GM21381 (cell line): ENCODE data around the gene FICD.

Source experiments
- ATAC-seq: cut with Tn5 transposase; IDR thresholded peaks from one replicate; pipeline ENCODE4 v1.9.1; 2021; ENCODE audit warnings: mild to moderate bottlenecking, moderate library complexity; ENCODE audit not compliant: unreplicated experiment

Gene FICD

DNA sequence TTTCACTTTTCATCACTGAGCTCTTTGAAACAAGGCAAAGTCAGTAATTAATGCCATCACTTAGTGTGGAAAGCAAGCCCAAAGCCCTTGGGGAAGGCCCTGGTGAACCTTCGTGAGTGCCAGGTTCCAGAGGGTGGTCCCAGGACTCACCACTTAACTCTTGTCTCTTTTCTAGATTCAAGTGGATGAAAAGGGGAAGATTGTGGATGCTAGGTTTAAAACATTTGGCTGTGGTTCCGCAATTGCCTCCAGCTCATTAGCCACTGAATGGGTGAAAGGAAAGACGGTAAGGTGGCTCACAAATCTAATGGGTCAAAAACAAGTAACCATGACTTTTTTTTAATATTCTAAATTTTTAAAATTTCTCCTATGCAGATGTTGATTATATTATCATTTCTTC, 50.1 kb downstream of the FICD start:
- no peak for ATAC-seq

DNA sequence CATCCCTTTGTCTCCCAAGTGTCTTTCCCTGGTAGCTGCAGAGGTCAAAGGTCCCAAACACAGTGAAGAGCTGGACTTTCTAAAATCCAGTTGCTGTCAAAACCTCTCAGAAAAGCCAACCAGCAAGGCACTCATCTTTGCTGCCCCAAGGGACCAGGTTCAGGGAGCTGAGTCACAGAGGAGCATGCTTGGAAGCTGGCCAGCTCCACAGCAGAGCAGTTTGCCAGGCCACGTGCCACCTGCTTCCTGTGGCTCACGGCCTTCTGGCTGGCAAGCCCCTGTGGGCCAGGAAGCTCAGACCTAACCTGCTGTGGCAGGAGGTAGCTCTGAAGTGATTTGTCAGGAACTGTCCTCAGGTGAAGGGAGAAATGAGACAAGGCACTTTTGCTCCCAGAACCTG, 50.9 kb downstream of the FICD start:
- ATAC-seq: no peak

DNA sequence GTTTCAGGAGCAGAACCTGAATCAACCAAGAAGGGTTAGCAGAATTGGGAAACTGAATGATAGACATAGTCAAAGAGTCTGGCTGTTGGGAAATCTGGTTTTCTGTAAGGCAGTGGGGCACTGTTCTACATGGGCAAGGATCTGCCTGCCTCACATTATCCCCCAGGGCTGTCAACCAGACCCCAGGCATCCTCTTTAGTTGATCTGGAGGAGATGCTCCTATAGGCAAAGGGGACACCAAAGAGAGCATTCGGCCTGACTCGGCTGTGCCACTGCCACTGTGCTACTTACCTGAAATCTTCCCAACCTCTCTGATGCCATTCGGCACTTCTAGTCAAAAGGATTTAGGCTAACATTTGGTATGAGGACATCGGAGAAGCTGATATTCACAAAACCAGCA, 51.4 kb downstream of the FICD start:
- no peak for ATAC-seq

DNA sequence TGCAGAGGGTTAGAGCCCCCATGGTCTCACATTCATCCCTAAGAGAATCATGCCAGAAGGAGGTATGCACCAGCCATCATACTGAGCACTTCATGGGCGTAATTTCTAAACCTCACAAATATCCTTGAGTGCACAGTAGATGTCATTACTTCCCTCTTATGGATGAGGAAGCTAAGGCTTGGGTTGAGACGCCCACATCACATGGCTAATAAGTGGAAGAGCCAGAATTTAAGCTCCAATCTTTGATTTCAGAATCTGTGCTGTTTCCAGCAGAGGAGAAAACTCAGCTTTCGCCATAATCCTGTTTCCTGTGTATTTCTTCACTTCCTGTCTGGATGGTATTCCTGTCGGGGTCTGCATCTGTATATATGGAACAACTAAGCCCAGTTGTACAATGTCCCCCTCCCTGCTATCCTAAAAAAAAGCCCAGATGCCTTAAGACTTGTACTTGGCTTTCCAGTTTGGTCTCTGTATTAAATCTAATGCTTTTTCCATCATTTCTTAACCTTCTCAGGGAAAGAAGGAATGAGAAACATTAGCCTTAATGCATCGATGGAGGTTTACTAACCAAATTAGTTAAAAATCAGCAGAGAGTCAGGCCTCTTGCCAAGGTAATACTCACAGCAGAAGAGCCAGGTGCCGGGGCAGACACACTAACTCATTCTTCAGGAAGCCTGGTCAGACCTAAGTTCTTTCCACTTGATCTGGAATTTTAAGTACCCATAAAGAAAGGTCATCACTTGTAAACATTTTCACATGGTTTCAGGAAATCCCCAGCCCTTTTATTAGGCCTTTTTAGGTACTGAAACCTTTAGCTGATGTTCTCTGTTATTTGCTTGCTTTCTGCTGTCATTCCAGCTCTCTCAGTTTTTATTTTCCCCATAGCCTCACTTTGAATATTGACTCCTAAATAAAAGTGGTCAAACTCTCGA, 52.6 kb downstream of the FICD start:
- no peak for ATAC-seq

DNA sequence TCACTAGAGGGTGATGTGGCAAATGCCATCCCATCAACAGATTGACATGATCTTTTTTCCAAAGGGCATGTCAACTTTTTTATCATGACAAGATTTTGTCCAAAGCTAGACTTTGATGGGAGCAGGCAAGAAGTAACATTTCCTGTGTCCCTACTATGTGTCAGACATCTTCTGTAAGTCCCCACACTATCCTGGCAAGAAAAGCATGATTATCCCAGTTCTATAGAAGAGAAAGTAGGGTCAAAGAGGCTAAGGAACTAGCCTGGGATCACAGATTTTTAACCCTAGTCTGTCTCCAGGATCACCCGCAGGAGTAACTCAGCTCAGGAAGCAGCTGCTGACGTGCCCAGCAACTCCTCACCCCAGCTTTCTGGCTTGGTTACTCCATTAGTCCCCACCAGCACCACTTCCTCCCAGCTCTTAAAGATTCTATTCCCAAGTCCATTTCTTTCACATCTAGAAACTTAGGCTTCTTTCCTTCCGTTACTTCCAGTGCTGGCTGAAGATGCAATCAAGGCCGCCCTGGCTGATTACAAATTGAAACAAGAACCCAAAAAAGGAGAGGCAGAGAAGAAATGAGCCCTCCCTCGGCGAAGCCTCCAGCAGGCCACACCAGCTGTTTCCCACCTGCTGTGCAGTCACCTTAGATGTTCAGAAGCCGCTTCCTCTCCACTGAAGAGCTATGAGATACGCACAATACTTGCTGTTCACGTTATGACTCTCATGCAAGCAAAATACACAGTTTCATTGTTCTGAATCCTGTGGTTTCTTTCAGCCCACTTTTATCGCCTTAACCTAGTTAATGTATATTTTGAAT, 53.5 kb downstream of the FICD start:
- ATAC-seq: peak; percentile 75
